Stimulated activated CD4-positive, alpha-beta T cell treated with anti-CD3 and anti-CD28 coated beads, Interleukin-1b, Interleukin-23, amount 100 ng/mL, for 24 hours (primary cell): Measurements from ENCODE around the gene FDX1.

Experiments used
- DNase-seq, 4 experiments: peaks; one replicate each; pipeline ENCODE4 v3.0.0-alpha.2; 2020; ENCODE audit warnings: low read depth in 4 of 4, low spot score in 1 of 4

Gene FDX1

DNA sequence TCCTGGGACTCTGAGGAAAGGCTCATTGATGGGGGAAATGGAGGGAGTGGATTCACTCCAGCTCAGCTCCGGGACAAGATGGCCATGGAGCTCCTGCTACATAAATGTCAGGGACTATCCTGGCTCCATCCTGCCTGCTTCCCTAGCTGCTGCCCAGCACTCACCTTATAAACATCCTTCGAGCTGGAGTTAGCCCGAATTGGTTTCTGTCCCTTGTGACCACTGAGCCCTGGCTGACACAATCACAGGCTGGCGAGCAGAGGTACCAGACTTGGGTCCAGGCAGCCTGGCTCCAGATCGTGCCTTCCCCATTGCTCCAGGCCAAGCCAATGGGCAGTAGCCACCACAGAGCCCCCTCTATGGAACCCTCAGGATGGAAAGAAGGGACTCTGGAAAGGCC is 77.6 kb downstream of the FDX1 start:
- no peak for DNase-seq

DNA sequence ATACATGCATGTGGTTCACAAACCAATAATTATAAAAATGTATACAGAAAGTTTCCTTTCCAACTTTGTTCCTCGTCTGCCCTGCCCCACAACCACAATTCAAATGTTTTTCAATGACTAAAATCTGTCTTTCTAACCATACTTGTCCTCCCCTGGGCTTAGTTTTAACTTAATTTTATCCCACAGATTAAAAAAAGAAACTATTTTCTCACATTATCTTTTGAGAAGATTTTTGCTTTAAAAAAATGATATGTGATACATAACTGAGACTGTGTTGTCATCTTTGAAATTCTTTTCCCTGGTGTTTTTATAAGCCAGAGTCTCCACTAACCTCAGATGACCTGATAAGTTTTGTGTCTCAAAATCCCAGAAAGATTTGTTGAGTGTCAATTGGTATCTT is 79.0 kb downstream of the FDX1 start:
- no peak for DNase-seq

DNA sequence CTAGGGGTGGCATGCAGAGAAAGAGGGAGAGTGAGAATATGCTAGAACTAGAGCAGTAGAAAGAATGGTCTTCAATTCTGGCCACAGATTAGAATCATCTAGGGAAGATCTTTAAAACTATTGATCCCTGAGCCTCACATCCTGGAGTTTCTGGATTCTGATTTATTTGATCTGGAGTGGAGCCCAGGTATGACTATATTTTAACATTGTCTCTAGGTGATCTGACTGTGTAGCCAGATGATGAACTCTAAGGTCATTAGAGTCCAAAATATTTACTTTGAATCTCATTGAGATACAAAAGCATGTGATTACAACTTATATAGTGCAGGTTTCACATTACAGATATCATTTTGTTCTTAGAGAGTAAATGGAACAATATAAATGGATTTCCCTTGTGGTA is 79.7 kb downstream of the FDX1 start:
- no peak for DNase-seq

DNA sequence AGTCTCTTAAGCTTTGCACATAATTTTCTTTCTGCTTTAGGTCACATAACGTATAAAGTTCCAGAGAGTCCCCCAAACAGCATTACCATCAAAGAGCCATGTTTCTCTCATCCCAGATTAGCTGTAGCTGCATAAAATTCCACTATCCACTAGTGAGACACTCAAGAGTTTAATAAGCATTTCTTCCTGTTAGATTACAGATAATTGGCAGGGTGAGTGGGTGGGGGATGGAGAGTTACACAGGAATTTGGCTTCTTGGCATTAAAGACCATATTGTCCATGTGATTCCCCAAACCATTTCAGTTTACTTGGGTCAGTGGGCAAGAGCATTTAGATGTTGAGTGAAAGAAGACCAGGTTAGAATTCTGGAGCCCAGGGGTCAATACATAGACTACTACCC is 82.3 kb downstream of the FDX1 start:
- DNase-seq, result no peak

DNA sequence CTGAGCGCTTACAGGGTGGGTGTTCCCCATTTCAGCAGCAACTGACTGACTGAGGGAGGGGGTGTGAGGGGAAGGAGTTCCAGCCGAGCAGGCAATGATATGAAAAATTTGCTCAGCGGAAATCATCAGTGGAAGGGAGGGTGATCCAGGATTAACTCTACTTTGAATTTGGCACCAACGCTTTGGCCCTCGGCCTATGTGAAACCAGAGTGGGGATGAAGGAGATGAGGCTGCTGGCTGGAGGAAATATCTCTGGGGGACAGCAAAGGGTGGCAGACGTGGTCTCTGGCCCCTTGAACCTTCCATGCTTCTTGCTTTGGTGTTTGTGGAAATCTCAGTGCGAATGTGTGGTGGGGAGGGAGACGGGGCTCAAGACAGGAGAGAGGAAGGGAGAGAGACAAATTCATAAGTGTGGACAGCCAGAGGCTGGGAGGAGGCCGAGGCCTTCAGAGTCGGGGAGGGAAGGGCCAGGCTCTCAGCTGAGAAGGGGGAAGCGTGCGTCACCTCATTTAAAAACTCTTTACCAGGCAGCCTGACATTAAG is 83.6 kb downstream of the FDX1 start:
- no peak for DNase-seq

DNA sequence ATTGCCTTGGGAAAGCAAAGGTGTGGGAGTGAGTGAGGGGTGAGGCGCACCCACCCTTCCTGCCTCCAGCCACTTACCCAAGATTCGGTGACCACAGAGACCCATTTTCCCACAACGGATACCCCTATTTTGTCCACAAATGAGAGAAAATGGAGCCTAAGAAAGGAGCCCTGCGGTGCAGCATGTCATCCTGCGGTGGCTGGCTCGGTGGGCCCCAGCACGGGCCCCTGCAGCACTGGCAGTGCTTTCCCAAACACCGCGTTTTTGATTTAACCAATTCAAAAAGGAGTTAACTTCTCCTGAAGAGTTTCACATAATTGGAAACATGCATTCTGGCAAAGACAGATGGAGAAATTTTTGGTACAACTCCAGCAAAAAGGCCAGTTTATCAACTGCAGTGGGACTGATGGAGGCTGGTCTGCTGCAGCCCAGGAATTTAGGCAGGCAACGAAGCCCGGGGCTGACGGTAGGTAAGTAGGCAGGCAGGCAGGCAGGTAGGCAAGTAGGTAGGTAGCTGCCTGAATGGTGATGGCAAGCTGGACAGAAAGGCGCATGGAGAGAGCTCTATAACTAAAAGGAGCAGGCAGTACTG is 84.2 kb downstream of the FDX1 start:
- DNase-seq, result no peak
